Lower leg skin (tissue), 3 donors: Measurements from ENCODE around the gene CREBL2.

ENCODE experiments used
- CTCF ChIP-seq, 3 donors: fragments of 450-650 bp; IDR thresholded peaks; one replicate each; pipeline ENCODE4 v1.5.1; 2016; ENCODE audit warnings: antibody characterized with exemption in 3 of 3, mild to moderate bottlenecking in 3 of 3, moderate library complexity in 2 of 3
- POLR2A ChIP-seq, 2 donors: fragments of 450-650 bp; IDR thresholded peaks; one replicate each; pipeline ENCODE4 v1.6.1; 2016 to 2017; ENCODE audit warnings: antibody characterized with exemption in 2 of 2, mild to moderate bottlenecking in 1 of 2, moderate library complexity in 1 of 2

DNA sequence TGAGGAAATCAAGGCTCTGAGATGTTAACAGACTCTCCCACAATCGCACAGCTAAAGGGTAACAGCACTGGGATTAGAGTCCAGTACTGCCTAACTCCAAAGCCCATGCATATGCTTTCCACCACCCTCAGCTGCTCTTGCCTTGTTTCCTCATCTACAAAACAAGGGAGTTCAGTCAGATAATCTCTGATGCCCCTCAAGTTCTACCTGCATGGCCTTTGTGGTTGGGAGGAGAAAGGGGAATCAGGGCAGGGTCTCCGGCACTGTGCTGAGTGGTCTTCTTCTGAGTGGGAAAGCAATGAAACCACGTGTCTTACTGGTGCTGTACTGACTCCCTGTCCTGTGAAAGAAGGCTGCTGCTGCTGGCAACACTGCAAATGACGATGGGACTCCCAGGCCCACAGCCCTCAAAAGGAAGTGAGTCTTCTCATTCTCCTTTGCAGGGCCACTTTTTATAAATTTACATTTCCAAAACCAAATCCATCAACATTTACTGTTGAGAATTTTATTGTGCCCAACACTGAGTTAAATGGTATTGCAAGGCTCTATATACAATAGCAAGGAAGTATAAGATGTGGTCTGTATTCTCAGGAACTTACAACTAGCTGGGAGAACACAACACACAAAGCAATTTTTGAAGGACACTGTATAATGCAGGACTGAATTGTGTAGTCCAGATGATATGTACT lies 29.3 kb upstream of the CREBL2 start:
- TF ChIP-seq CTCF (IDR thresholded peaks at IDR 0.05) = no peak
- TF ChIP-seq POLR2A (IDR thresholded peaks at IDR 0.05) = no peak
